Measurements from ENCODE around the gene EDN1. TPM values are rescaled to one million over a fixed set of nuclear protein-coding genes. Genes with fewer than 3 reads are reported as not detected.

The EDN1 gene
- total and polyA plus RNA-seq, 2 of the 4 experiments (the other 2 are of a cell fraction), result 5.6 to 9.0 TPM

DNA sequence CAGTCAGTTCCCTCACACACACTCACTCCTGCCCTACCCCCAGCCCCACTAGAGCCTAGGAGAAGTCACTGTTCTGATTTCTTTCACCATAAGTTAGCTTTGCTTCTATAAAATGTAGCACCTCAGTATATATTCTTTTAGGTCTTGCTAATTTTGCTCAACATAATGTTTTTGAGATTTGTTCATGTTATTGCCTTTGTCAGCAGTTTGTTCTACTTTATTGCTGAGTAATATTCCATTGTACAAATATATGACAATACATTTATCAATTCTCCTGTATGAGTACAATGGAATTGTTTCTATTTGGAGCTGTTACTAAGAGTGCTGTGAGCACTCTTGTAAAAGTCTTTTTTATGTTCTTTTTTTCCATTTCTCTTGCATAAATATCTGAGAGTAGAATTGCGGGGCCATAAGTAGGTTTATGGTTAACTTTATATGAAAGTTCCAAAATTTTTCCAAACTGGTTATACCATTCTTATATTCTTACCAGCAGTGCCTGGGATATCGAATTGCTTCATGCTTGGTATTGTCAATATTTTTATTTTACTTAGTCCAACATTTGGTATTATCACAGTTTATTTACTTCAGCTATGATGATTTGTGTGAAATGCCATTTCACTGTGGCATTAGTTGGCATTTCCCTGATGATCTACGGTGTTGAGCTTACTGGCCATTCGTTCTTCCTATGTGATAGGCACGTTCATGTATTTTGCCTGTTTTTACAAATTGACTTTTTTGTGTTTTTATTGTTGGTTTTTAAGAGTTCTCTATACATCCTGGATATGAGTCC lies 25.3 kb downstream of the EDN1 start:
- no peaks in the 10 kb centered on the region for H3K79me1 ChIP-seq (ENCODE audit: low read depth in 1 of 2, low read length in 2 of 2)
- no peak overlapping the region for H3K4me2 ChIP-seq (ENCODE audit: low read depth, low read length)
- H3K4me3 ChIP-seq (ENCODE audit: insufficient read depth, low read depth, low read length), result no peak overlapping the region
- no peak overlapping the region for H2AK5ac ChIP-seq (ENCODE audit: low read depth, low read length)
- H4K20me1 ChIP-seq (ENCODE audit: insufficient read depth, low read length), result no peaks in the 10 kb centered on the region
- BruUV-seq (replicated peaks), result no TSS peak
- no peak overlapping the region for H2BK15ac ChIP-seq (ENCODE audit: low read depth, low read length)
- no peak overlapping the region for H4K5ac ChIP-seq (ENCODE audit: low read depth, low read length)
- in situ Hi-C loops (cut with MboI; ENCODE audit: low sequenced_read_pairs), result no loop called here
- no peak overlapping the region for H3K9ac ChIP-seq (ENCODE audit: low read depth, low read length)
- no peaks in the 10 kb centered on the region for H3K36me3 ChIP-seq (ENCODE audit: control insufficient read depth, insufficient read depth, low read length)
- no peak overlapping the region for H3K56ac ChIP-seq (ENCODE audit: extremely low read depth, insufficient read depth, low read length)
- intact Hi-C loops (cut with micrococcal nuclease), result no loop called here
- H3K4ac ChIP-seq (ENCODE audit: low read depth, low read length), result no peak overlapping the region
- no peak overlapping the region for H2BK5ac ChIP-seq (ENCODE audit: low read depth, low read length, poor library complexity, severe bottlenecking)
- H4K91ac ChIP-seq (ENCODE audit: insufficient read depth, low read depth, low read length), result no peak overlapping the region
- H3K27ac ChIP-seq (ENCODE audit: insufficient read depth, low read length), result no peak overlapping the region
- ChIA-PET CTCF (interaction anchor here (0.8 kb wide), 1 partner anchor 26 kb away, joined by 4 read pairs; no protein-coding TSS in a partner anchor), POLR2A (ENCODE audit: unreplicated experiment) (no interaction called here)
- H3K9me3 ChIP-seq (ENCODE audit: control insufficient read depth, insufficient read depth, low read length), result peaks cover 4% of the 10 kb centered on the region; the same call in 1 of the 2 replicates
- no peak overlapping the region for H3K23ac ChIP-seq (ENCODE audit: low read depth, low read length)
- H2BK120ac ChIP-seq (ENCODE audit: low read depth, low read length), result no peak overlapping the region
- no peak overlapping the region for H3K18ac ChIP-seq (ENCODE audit: low read depth, low read length)
- TF ChIP-seq BHLHE40 (IDR thresholded peaks at IDR 0.05; ENCODE audit: low read depth, low read length), result no peak
- TF ChIP-seq MAFK (IDR thresholded peaks at IDR 0.05; ENCODE audit: low read depth, low read length), result peak; percentile 83
- H3K27me3 ChIP-seq (ENCODE audit: control insufficient read depth, insufficient read depth, low read length), result no peaks in the 10 kb centered on the region
- no peak overlapping the region for H2BK20ac ChIP-seq (ENCODE audit: low read depth, low read length)
- DNase-seq (no peak), ATAC-seq (ENCODE audit: low read depth) (no peak)
- dilution Hi-C loops (cut with HindIII; ENCODE audit: low sequenced_read_pairs, unreplicated experiment), result no loop called here
- peaks cover 4% of the 10 kb centered on the region; the same call in 1 of the 2 replicates for H3K9me1 ChIP-seq (ENCODE audit: insufficient read depth, low read length)
- no peak overlapping the region for H3K14ac ChIP-seq (replicated peaks; ENCODE audit: low read depth, low read length)
- H3K4me1 ChIP-seq (ENCODE audit: control insufficient read depth, insufficient read depth, low read length), result no peaks in the 10 kb centered on the region; the same call in 1 of the 2 replicates
- H2AK9ac ChIP-seq (replicated peaks; ENCODE audit: low read depth, low read length, poor library complexity), result no peak overlapping the region
- no peak overlapping the region for H2AFZ ChIP-seq (replicated peaks; ENCODE audit: low read length, poor library complexity)
- H4K8ac ChIP-seq (ENCODE audit: low read depth in 2 of 2, low read length in 2 of 2), result no peak overlapping the region
- WGBS, 2 experiments (ENCODE audit: extremely low coverage in 2 of 2, insufficient read length in 1 of 2), result no CpG with 5 or more reads among the region's 5 CpGs

Measured in IMR-90 (cell line).